HG03103 (cell line): Measurements from ENCODE around the gene COBL.

Experiments used
- ATAC-seq: cut with Tn5 transposase; IDR thresholded peaks from one replicate; pipeline ENCODE4 v1.9.1; 2021; ENCODE audit warnings: low read depth; ENCODE audit not compliant: unreplicated experiment

COBL gene

GRCh38 chr7:51160411-51160810 lies 156.2 kb downstream of the COBL start:
- no peak for ATAC-seq

DNA sequence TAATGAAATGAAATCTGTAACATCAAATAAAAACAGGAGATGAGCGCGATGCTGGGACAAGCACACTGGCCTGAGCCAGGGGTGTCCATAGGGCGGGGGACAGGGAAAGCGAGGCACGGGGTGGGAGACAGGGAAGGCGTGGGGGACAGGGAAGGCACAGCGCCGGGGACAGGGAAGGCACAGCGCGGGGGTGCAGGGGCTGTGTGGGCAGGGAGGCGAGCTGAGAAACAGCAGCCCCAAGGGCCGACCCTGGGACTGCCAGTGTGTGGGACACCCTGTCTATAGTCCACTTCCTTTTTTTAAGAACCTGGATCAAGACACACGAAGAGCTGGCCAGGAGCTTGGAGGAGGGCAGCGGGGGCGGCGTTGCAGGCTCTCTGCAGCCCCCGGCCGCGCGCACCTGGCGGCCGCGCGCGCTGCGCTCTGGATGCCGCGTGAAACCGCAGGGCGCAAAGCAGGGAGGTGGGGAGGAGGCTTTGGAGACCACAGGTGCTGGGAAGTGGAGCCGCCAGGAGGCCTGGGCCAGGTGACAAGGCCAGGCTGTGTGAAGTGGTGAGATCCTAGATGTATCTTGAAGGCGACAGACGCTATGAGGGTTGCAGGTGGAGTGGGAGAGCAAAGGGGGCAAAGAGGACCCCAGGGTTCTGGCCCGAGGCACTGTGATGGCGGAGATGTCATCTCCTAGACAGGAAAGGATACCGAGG lies 157.7 kb downstream of the COBL start:
- ATAC-seq, result no peak

- ATAC-seq, result no peak
These were observed 158.4 kb downstream of the COBL start for GRCh38 chr7:51158211-51158610.

GRCh38 chr7:51154201-51154600 lies 162.4 kb downstream of the COBL start:
- no peak for ATAC-seq

- ATAC-seq, result no peak
These were observed 163.9 kb downstream of the COBL start for GRCh38 chr7:51152706-51153200.

DNA sequence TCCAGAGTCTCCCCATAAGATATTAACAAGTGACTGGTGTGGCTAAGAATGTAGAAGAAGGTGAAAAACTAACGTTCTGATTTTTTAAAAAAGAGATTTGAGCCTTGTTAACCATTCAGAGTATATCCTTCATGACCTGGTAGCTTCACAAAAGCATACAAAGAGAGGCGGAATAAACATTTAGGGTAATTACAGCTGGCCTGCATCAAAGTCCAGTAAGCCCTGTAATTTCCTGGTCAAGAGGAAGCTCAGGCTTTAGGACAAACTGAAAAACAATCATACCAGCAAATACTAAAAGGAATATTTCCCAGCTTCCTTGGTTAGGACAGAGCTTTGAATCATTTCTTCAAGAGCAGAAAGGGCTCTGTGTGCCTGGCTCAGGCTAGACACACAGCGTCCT lies 165.2 kb downstream of the COBL start:
- ATAC-seq, result no peak

- ATAC-seq, result no peak
These were observed 166.4 kb downstream of the COBL start for GRCh38 chr7:51150193-51150592.

DNA sequence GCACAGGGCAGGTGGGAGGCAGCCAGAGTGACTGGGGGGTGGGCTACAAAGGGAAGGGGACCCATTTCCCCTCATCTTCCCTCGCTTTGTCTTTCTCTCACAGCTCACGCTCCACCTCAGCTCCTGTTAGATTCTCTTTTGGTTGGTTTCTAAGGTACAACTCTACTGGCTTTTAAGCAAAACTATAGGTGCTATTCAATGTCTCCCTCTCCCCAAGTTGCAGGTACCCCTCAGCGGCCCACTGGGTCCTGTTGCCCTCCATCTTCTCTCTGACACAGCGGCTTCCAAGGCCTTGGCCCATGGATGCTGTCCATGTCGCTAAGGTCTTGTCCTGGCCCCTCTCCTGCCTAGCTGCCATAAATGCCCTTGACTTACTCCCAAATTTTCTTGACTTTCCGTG lies 168.4 kb downstream of the COBL start:
- no peak for ATAC-seq

GRCh38 chr7:51146816-51147586 lies 169.6 kb downstream of the COBL start:
- ATAC-seq, result no peak

DNA sequence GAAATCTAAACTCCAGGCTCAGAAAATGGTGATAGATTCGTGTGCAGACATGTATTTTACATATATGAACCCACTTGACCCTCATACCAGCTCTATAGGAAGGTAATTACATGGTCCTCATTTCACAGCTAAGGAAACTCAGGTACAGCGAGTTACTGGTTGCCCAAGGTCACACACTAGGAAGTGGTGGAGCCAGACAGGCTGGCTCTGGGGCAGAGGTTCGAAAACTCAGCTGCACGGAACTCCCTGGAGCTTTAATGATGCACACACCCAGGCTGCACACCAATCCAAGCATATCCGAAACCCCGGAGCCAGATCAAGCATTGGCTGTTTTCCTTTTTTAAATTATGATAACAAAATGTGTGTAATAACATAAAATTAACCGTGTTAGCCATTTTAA lies 172.4 kb downstream of the COBL start:
- ATAC-seq, result no peak

GRCh38 chr7:51142741-51143385 lies 173.7 kb downstream of the COBL start:
- no peak for ATAC-seq

DNA sequence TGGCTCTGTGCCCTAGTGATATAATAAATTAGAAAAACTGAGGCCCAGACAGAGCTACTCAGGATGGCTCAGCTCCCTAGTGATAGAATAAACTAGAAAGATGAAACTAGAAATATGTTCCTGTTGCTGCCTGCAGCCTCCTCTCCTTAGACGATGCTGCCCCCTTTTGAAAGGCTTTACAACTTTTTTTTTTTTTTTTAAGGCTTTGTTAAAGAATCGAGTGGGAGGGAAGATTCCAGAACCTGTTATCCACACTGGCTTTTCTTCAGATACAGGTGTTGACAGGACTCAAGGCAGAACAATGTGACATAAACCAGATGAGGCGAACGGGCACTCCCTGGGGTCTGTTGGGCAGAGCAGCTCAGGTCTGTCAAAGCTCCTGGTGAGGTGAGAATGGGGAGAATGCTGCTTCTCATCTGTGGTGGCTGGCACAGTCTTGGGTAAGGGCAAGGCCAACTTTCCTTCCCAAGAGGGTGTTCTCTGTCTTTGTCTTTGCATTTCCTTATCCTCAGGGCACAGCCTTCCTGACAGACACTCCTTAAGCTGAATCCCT lies 175.1 kb downstream of the COBL start:
- ATAC-seq, result no peak

- no peak for ATAC-seq
These were observed 176.1 kb downstream of the COBL start for GRCh38 chr7:51140199-51141164.

- no peak for ATAC-seq
These were observed 176.8 kb downstream of the COBL start for GRCh38 chr7:51139796-51140195.

GRCh38 chr7:51138123-51139085 lies 178.2 kb downstream of the COBL start:
- ATAC-seq, result no peak

DNA sequence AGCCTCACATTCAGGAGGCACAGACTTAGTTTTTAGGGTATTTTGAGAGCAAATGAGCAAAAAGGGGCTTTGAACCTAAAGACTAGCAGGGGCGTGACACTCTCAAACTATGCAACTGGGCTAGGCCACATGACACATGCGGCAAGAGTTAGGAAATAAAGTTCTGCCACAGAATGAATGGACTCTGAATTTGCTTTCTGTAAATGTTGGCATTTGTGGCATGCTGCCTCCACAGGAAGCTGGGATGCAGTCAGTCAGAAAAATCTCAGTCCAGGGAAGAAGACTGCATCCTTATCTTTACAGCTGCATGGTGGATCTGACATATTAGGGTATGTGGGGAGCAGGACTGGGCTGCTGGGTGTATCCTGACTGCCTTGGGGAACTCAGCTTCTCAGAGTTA lies 181.0 kb downstream of the COBL start:
- ATAC-seq, result no peak

GRCh38 chr7:51134013-51134441 lies 182.6 kb downstream of the COBL start:
- no peak for ATAC-seq

DNA sequence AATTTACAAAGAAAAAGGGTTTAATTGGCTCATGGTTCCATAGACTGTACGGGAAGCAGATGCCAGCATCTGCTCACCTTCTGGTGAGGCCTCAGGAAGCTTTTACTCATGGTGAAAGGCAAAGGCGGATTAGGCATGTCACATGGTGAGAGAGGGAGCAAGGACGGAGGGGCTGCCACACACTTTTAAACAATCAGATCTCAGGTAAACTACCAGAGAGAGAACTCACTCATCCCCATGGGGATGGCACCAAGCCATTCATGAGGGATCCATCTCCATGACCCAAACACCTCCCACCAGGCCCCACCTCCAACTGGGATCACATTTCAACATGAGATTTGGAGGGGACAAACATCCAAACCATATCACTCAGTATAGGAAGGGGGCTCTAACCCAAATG lies 183.9 kb downstream of the COBL start:
- ATAC-seq, result no peak
